HL-60/S4 treated with phorbol 12-myristate 13-acetate at 8.2 ng/mL for 4 days and 3 days (cell line): ENCODE data around the gene SEMA3D.

Experiments
- in situ Hi-C: fragments of 300-500 bp; cut with MboI; formaldehyde crosslinking; loops from 2 replicates; pipeline ENCODE4 v1.15.0; 2022; ENCODE audit warnings: low sequenced_read_pairs

The SEMA3D gene

DNA sequence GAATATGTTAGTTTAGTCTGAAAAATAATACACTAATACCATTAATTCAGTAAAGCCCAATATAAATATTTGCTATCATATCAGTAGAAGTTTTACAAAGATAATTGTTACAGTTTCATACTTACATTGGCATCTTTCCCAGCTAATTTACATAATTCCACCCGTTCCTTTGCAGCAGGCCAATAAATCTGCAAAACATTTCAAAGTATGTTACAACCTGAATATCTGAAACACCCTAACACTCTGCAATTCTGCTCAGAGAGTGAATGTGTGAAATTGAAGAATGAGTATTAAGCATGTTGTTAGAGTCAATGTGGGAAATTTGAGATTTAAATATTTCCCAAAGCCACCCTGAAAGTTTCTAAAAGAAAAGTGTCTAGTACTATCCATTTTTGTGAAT lies 105.5 kb downstream of the SEMA3D start:
- in situ Hi-C loops: no loop called here

DNA sequence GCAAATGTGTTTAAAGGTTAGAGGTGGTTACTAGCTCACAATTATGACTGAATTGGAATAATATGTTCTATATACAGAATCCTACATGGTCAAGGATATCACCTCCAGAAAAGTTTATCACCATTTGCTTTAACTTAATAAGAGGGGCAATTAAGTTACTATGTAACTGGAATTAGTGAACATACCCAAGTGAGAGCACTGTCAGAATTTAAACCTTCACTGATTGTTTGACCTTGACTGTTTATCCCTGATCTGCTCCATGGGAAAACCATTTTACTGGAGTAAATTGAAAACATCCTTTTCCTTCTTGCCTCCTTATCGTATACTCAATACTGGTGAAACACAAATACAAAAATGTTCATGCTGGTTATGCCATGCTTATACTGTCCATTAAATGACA lies 107.4 kb downstream of the SEMA3D start:
- in situ Hi-C loops: no loop called here

DNA sequence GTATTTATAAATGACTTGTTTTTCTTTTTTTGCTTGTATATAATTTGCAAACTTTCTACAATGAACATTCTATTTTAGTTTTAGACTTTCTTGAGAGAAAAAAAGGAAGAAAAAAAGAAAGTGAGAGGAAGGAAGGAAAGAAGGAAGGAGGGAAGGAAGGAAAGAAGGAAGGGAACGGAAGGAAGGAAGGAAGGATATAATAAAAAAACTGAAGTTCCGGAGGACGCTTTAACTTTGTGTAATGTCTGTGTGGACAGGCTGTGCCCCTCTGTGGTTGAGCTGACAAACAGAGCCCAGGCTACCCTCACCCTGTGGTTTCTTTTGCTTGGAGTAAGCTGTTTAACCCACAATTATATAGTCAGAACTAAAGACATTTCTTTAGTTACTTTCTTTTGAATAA lies 108.7 kb downstream of the SEMA3D start:
- in situ Hi-C loops: no loop called here

DNA sequence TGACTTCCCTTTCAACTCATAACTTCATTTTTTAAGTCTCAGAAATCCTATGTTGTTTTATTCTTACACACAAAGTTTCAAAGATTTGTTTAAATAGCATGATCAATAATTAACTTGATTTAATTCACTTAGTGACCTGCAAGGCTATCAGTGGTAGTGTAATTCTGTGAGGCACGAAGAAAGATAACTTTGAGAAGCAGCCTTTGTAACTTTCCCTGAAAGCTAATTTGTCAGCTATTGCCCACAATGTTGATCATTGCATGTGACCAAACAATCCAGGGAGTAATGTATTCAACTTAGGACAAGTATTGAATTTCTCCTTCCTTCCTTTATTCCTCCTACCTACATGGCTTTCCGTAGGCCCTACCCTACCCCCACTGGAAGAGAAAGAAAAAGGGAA lies 111.0 kb downstream of the SEMA3D start:
- in situ Hi-C loops: no loop called here

DNA sequence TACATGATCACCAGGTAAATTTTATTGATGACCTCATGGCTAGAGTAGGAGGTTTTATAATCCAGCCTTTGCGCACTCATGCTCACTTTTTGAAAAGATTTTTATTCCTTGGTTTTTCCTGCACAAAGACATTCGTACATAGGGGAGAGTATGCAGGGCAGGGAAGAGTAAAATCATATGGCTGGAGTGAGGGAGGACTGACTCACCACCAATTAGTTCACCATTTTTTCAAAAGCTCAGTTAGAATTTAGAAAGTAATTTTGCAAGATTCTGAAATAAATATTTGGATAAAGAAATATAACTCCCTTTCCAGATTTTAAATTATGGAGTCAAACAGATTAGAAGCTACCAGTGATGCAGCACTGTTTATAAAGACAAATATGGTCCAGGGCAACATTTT lies 111.9 kb downstream of the SEMA3D start:
- in situ Hi-C loops: no loop called here

- in situ Hi-C loops: no loop called here
These were observed 112.8 kb downstream of the SEMA3D start for GRCh38 chr7:85074016-85074415.

GRCh38 chr7:85070967-85071628 lies 115.8 kb downstream of the SEMA3D start:
- in situ Hi-C loops: no loop called here

- in situ Hi-C loops: no loop called here
These were observed 118.1 kb downstream of the SEMA3D start for GRCh38 chr7:85068799-85069198.

DNA sequence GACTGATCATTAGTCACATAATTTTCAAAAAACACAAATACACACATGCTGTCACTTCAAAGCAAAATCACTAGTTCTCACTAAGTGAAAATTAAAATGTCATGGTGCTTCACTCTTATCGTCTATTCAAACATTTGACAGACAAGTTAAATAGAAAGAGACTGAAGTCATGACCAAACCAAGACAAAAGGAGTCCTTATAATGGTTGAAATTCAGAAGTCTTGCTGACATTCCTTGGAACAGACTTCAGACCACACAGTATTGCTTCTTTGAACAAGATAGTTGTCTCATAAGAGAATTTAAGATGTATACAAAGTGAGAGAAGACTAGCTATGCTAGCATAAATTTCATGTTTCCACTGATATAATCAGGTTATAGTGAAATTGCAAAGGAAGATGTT lies 119.5 kb downstream of the SEMA3D start:
- in situ Hi-C loops: no loop called here

DNA sequence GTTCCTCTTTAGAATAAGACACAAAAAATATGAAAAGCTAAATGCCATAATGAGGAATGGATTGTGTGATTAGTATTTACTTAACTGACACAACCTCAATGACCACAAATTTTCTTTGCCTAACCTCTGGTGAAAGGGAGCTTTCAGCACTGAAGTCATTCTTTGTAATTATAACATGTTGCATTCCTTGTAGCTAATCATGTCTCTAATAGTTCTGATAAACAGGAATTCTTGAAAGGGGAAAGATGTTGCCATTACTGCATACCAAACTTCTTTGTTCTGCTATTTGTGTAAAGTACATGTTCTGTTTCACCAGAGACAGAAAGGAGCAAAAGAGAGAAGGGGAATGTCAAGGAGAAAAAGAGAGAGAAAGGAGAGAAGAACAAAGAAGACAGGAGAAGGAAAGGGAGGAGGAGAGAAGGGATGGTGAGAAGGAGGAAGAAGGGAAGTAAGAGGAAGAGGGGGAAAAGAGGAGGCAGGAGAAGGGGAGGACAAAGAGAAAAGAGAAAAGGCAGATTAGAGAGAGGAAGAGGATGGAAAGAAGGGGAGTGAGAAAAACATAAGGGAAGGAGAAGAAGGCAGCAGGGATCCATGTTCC lies 120.9 kb downstream of the SEMA3D start:
- in situ Hi-C loops: no loop called here

DNA sequence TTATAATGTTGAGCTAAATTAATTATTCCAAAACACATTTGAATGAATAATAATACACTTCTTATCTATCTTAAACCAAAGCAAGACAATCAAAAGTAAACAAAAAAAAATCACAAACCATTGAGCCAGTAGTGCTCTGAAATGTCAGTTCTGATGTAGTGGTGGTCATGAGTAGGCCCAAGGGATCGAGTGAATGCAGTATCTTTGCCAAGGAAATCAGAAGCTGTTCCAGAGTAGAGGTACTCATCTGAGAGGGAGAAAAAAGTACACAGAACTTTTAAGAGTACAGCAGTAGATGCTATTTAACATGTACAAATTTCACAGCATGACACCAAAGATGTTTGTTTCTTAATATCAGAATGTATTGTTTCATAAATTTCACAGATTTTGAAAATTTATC lies 121.5 kb downstream of the SEMA3D start:
- in situ Hi-C loops: no loop called here

- in situ Hi-C loops: no loop called here
These were observed 124.2 kb downstream of the SEMA3D start for GRCh38 chr7:85062651-85063050.

GRCh38 chr7:85061456-85061855 lies 125.4 kb downstream of the SEMA3D start:
- in situ Hi-C loops: no loop called here

DNA sequence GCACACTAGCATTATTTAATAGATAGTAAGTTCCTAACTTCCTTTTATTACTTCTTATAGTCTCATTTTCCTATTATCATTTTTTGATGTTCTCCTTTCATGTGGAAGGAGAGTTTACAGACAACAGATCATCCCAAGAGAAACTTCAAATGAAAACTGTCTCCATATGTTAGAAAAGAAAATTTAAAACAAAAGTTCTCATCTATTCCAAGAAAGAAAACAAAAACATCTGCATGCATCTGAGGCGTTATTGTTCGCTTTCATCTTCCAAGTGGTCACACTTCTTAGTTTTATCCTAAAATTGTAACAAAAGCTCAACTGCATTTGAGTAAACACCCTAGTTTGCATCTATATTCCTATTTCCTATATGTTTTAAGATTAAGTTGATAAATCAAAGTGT lies 126.2 kb downstream of the SEMA3D start:
- in situ Hi-C loops: no loop called here

- in situ Hi-C loops: no loop called here
These were observed 130.9 kb downstream of the SEMA3D start for GRCh38 chr7:85055906-85056305.

DNA sequence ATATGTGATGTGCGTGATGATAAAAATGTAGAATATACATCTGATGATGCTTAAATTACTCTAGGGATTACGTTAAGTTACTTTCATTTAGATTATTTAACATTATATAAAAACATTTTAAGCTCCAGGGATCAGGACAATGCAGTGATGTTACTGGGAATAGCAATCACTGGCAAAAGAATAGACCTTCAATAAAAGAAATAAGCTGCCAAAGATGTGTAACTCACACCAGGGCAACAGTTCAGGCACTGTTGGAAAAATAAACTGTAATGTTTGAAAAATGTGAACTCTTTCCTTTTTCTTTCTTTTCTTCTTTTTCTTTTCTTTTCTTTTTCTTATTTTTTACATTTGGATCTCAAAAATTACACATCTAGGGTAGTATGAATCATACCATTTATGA lies 131.7 kb downstream of the SEMA3D start:
- in situ Hi-C loops: no loop called here

DNA sequence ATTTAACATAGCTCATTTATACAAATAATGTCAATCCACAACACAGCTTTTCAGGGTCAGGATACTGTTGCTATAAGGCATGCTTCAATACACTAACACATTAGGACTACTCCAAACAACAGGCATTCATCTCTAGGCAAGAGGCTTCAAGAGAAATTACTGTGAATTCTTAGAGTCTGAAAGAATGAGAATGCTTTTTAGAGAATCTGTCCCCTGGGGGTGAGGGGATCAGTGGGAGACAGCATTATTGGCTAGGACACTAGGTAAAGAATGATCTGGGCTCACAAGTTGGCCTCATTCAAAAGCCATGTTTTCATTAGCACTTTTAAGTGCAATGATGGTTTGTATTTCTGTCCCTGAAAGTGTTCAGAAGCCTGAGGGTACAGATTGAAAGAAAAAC lies 132.6 kb downstream of the SEMA3D start:
- in situ Hi-C loops: no loop called here

GRCh38 chr7:85052894-85053293 lies 134.0 kb downstream of the SEMA3D start:
- in situ Hi-C loops: no loop called here

GRCh38 chr7:85052056-85052737 lies 134.7 kb downstream of the SEMA3D start:
- in situ Hi-C loops: no loop called here

DNA sequence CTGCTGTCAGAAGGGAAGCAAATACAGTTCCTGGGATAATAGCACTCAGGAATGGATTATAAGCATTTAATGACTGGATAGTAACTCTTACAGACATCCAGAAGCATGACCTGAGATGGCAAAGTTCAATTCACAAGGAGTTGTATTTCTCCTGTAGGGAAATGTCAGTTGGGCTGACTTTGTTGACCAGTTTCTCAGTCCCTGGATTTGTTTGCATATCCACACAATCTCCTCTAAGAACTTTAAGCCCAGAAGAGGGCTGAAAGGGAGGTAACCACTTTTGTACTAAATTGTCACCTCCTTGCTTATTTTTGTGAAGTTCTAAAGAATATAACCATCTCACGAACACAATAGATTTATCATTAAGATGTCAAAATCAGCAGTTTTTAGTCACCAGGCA lies 140.3 kb downstream of the SEMA3D start:
- in situ Hi-C loops: loop anchor here (25.0 kb wide), 1 partner anchor 516 kb away; no protein-coding TSS in a partner anchor

DNA sequence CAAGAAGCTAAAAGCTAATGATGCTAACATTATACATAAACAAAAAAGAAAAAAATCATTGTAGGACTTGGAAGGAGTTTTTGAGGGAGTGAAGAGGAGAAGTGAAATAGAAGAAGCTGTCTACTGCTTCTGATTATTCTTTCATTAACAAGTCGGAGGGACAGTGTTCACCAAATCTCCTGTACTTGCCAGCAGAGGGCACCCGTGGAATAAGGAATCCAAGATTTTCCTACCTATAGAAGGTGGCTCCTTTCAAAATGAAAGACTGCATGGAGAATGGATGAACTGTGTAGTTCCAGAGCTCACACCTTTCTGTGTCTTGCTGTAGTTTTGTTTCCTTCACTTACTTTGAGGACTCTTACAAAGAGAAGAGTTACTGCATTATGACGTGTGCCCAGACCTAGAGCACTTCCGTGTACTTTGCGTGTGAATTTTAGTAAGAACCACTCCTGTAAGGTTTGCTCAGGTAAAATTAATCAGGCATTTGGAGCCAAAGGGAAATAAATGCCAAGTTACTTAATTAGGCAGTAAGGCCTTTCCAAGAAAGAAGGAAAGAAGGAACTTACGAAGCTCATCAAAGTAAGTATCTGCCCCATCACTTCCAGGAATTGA lies 145.1 kb downstream of the SEMA3D start:
- in situ Hi-C loops: loop anchor here (25.0 kb wide), 1 partner anchor 521 kb away; no protein-coding TSS in a partner anchor
